Brain microvascular endothelial cell (primary cell): ENCODE measurements around the gene POLA1.
A peak's percentile ranks its signal among the peaks of the same experiment; 100 is the strongest.

Experiments
- DNase-seq: peaks from one replicate; pipeline ENCODE4 v3.0.0-alpha.2; 2020
- H3K27ac ChIP-seq: fragments of 250-450 bp; sonication (Bioruptor Pico); 2 replicates; pipeline ENCODE4 v1.5.1; 2020; ENCODE audit warnings: mild to moderate bottlenecking, moderate library complexity
- H3K27me3 ChIP-seq: fragments of 250-450 bp; sonication (Bioruptor Pico); replicated peaks from 2 replicates; pipeline ENCODE4 v1.5.1; 2020; ENCODE audit warnings: mild to moderate bottlenecking
- H3K36me3 ChIP-seq: fragments of 250-450 bp; sonication (Bioruptor Pico); replicated peaks from 2 replicates; pipeline ENCODE4 v1.5.1; 2020; ENCODE audit warnings: mild to moderate bottlenecking
- H3K4me3 ChIP-seq: 2 replicates; pipeline ENCODE4 v1.5.1; 2011; ENCODE audit warnings: low read depth, mild to moderate bottlenecking, control low read depth, low read length, moderate library complexity
- in situ Hi-C: cut with HindIII; loops from 2 replicates; pipeline ENCODE4 v1.10.0; 2017; ENCODE audit warnings: low sequenced_read_pairs, low pct_ligation_motif_present
- TF ChIP-seq, protein P1 (sequence below): IDR thresholded peaks from 2 replicates; pipeline ENCODE4 v1.5.1; 2011; ENCODE audit warnings: low read depth, mild to moderate bottlenecking, moderate library complexity, low read length, control low read depth, inconsistent platforms; ENCODE audit errors: missing control alignments

Gene POLA1

DNA sequence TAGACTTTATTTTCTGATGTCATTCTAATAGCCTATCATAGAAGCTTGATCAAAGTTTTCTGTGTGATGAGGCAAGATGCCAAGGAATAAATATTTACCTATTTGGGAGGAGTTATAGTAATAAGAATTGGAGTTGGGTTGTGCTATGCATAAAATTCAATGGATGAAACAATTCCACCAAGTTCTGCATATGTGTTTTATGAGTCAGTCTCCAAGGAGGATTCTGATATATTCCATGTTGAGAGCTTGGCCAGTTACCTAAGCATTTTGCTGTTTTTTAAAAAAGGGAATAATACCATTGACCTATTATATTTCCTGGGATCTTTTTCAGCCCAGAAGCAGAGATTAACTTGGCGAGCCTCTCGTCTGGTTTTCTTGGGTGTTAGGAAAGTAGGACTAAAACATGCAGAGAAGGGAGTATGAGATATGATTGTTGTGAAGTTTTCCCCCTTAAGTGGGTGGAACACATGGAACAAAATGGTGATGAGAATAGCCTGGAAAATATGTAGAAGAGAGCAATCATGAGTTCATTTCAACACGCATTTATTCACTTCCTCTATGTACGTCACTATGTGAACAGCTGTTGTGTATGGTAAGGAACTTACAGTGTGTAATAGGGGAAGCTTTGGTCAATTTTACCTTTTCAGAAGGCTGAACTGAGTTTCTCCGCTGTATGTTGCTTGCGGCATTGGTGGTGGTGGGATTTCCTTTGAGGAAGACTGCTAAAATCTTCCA, 39.2 kb downstream of the POLA1 start:
- TF ChIP-seq, protein P1, sequence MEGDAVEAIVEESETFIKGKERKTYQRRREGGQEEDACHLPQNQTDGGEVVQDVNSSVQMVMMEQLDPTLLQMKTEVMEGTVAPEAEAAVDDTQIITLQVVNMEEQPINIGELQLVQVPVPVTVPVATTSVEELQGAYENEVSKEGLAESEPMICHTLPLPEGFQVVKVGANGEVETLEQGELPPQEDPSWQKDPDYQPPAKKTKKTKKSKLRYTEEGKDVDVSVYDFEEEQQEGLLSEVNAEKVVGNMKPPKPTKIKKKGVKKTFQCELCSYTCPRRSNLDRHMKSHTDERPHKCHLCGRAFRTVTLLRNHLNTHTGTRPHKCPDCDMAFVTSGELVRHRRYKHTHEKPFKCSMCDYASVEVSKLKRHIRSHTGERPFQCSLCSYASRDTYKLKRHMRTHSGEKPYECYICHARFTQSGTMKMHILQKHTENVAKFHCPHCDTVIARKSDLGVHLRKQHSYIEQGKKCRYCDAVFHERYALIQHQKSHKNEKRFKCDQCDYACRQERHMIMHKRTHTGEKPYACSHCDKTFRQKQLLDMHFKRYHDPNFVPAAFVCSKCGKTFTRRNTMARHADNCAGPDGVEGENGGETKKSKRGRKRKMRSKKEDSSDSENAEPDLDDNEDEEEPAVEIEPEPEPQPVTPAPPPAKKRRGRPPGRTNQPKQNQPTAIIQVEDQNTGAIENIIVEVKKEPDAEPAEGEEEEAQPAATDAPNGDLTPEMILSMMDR = no peak
- Histone ChIP-seq H3K36me3 (no peaks in the 10 kb centered on the region), H3K27ac (no peak overlapping the region), H3K27me3 (no peaks in the 10 kb centered on the region), H3K4me3 (no peak overlapping the region)
- no peak for DNase-seq
- in situ Hi-C loops = no loop called here

DNA sequence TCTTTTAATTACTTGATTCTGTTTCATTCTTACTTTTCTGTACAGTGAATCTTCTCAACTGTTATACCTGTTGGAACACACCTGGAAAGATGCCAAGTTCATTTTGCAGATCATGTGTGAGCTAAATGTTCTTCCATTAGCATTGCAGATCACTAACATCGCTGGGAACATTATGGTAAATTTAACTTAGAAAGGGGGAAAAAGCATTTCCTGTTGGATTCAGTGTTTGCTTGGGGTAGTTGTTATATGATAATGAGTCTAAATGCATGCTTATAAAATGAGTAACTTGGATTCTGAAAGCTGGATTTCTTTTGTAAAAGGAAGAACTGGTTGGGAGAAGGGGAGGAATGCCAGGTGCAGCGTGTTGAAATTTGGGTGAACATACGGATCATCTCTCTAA, 47.6 kb downstream of the POLA1 start:
- no peak for DNase-seq
- Histone ChIP-seq H3K27me3 (no peaks in the 10 kb centered on the region), H3K36me3 (no peaks in the 10 kb centered on the region), H3K4me3 (no peak overlapping the region), H3K27ac (no peak overlapping the region)
- TF ChIP-seq, protein P1 = no peak
- in situ Hi-C loops = no loop called here

GRCh38 chrX:24748196-24748595, 54.5 kb downstream of the POLA1 start:
- Histone ChIP-seq H3K36me3 (no peaks in the 10 kb centered on the region), H3K27me3 (no peaks in the 10 kb centered on the region), H3K27ac (no peak overlapping the region), H3K4me3 (no peak overlapping the region)
- no peak for DNase-seq
- TF ChIP-seq, protein P1 = no peak
- in situ Hi-C loops = no loop called here

- TF ChIP-seq, protein P1 = no peak
- Histone ChIP-seq H3K36me3 (no peaks in the 10 kb centered on the region), H3K4me3 (no peak overlapping the region), H3K27me3 (no peaks in the 10 kb centered on the region), H3K27ac (no peak overlapping the region)
- DNase-seq = no peak
- in situ Hi-C loops = no loop called here
Measured at GRCh38 chrX:24759786-24760185, 66.1 kb downstream of the POLA1 start.

DNA sequence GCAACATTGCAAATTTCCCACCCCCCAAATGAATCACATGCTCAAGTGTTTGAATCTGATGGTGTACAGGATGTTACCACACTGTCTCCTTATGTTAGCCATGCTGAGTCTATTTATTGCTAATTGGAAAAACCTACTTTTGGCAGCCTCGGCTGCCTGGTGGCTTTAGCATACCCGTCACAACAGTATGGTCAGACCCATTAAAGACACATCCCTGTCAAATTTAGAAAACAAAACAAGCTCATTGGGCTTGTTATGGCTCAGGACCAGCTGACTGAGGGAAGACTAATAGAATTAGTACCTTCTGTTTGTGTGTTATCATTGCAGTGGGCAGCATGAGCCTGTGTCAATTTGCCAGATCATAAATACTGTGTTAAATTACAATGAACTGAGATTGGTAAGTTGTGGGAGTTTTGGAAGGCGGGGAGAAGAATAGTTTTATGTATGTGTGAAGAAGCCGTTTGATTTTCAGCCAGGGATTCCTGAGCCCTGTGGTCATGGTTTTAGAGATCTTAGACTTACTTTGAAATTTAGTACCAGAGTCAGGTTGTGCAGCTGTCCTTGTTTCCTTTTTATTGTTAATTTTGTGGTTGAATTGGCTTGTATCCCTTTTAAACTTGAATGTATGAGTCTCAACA, 66.8 kb downstream of the POLA1 start:
- H3K27ac ChIP-seq = no peak overlapping the region
- H3K36me3 ChIP-seq = no peaks in the 10 kb centered on the region
- peak; percentile 6 for DNase-seq
- in situ Hi-C loops = no loop called here
- H3K4me3 ChIP-seq = no peak overlapping the region
- H3K27me3 ChIP-seq = no peaks in the 10 kb centered on the region
- TF ChIP-seq, protein P1 = no peak
